ENCODE measurements around the gene CCDC127. TPM values are rescaled to one million over a fixed set of nuclear protein-coding genes. Genes with fewer than 3 reads are reported as not detected.

CCDC127 gene
- total and polyA plus RNA-seq, 9 donors, result 2.5 to 9.9 (median 6.0) TPM

DNA sequence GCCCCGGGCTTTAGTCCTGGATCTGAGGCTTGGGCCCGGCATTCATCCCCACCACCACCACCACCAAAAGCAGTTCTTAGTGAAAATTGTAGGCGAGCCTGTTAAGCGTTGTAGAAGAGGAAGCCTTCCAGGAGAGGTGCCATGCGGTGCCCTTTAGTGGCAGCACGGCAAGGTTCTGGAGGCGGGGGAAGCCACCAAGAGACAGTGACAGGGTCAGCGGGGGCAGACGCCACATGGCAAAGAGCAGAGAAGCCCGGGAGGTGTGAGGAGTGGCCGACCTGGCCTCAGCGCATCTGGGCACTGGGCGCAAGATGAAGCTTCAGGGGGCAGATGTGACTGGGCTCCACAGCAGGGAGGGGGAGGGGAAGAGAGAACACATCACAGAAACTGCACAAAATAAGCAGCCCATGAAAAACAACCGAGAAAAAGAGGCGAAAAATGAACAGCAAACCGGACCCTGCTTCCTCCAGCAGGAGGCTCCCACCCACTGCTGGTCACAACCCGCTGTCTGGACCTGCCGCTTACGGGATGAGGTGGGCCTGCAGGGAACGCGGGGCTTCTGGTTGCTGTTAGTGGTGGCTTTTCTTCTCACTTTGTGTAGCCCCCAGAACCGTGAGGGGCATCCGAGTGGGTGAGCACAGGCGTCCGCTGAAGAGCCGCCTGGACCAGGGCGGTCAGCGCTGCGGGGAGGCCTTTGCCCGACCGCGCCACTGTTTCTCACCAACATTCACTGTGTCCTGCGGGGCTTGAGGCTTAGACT is 22.4 kb downstream of the CCDC127 start:
- WGBS, 3 donors, result 79 to 86% (median 80%) methylated on average over 33 of the region's 33 CpGs
- intact Hi-C loops (cut with DNase I), result no loop called here
- H3K27ac ChIP-seq, result no peak overlapping the region
- H3K4me3 ChIP-seq, result no peak overlapping the region
- no peaks in the 10 kb centered on the region for H3K27me3 ChIP-seq
- TF ChIP-seq EP300 (IDR thresholded peaks at IDR 0.05), result no peak
- TF ChIP-seq POLR2A (IDR thresholded peaks at IDR 0.05), result no peak
- TF ChIP-seq, protein P1, sequence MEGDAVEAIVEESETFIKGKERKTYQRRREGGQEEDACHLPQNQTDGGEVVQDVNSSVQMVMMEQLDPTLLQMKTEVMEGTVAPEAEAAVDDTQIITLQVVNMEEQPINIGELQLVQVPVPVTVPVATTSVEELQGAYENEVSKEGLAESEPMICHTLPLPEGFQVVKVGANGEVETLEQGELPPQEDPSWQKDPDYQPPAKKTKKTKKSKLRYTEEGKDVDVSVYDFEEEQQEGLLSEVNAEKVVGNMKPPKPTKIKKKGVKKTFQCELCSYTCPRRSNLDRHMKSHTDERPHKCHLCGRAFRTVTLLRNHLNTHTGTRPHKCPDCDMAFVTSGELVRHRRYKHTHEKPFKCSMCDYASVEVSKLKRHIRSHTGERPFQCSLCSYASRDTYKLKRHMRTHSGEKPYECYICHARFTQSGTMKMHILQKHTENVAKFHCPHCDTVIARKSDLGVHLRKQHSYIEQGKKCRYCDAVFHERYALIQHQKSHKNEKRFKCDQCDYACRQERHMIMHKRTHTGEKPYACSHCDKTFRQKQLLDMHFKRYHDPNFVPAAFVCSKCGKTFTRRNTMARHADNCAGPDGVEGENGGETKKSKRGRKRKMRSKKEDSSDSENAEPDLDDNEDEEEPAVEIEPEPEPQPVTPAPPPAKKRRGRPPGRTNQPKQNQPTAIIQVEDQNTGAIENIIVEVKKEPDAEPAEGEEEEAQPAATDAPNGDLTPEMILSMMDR (IDR thresholded peaks at IDR 0.05), result no peak
- DNase-seq, result peak in 1 of 5 donors; percentile 17
- H3K36me3 ChIP-seq, result no peaks in the 10 kb centered on the region
- no peaks in the 10 kb centered on the region for H3K9me3 ChIP-seq
- H3K4me1 ChIP-seq (ENCODE audit: insufficient read depth), result peaks cover 5% of the 10 kb centered on the region

DNA sequence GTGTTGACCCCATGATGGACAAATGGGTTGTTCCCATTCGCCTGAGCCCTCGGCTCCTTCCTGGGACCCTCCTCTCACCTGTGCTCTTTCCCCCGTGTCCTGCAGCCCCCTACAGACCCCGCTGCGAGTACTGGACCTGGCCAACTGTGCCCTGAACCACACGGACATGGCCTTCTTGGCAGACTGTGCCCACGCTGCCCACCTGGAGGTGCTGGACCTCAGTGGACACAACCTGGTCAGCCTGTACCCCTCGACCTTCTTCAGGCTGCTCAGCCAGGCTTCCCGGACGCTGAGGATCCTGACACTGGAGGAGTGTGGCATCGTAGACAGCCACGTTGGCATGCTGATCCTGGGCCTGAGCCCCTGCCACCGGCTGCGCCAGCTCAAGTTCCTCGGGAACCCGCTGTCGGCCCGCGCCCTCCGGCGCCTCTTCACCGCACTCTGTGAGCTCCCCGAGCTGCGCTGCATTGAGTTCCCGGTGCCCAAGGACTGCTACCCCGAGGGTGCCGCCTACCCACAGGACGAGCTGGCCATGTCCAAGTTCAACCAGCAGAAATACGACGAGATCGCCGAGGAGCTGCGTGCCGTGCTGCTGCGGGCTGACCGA is 23.2 kb downstream of the CCDC127 start:
- Histone ChIP-seq H3K27ac (no peak overlapping the region), H3K4me3 (no peak overlapping the region), H3K4me1 (ENCODE audit: insufficient read depth) (peaks cover 5% of the 10 kb centered on the region), H3K9me3 (no peaks in the 10 kb centered on the region), H3K36me3 (no peaks in the 10 kb centered on the region), H3K27me3 (no peaks in the 10 kb centered on the region)
- WGBS, 3 donors, result 92 to 94% (median 92%) methylated on average over 36 of the region's 36 CpGs
- peak in 1 of 5 donors; percentile 23 for DNase-seq
- TF ChIP-seq EP300 (IDR thresholded peaks at IDR 0.05) (no peak), POLR2A (IDR thresholded peaks at IDR 0.05) (no peak)
- TF ChIP-seq, protein P1 (IDR thresholded peaks at IDR 0.05), result no peak
- intact Hi-C loops (cut with DNase I), result no loop called here

DNA sequence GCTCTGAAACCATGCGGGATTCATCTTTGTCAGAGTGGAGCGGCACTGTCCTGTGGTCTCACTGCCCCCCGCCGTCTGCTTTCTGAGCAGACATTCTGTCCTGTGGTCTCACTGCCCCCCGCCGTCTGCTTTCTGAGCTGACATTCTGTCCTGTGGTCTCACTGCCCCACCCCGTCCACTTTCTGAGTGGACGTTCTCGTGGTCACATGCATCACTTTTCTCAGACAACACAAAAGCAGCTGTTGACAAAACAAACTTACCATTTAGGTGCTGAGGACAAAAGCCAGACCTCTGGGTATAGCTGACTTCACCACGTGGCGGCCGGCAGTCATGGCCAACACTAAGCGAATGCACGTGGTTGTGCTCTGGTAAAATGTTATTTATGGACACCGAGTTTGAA is 23.9 kb downstream of the CCDC127 start:
- no peak overlapping the region for H3K27ac ChIP-seq
- intact Hi-C loops (cut with DNase I), result no loop called here
- no peaks in the 10 kb centered on the region for H3K27me3 ChIP-seq
- TF ChIP-seq, protein P1 (IDR thresholded peaks at IDR 0.05), result no peak
- TF ChIP-seq EP300 (IDR thresholded peaks at IDR 0.05) (no peak), POLR2A (IDR thresholded peaks at IDR 0.05) (no peak)
- H3K36me3 ChIP-seq, result no peaks in the 10 kb centered on the region
- 82 to 88% (median 88%) methylated on average over 15 of the region's 15 CpGs for WGBS, 3 donors
- no peaks in the 10 kb centered on the region for H3K9me3 ChIP-seq
- DNase-seq, result no peak
- no peak overlapping the region for H3K4me3 ChIP-seq
- H3K4me1 ChIP-seq (ENCODE audit: insufficient read depth), result peaks cover 5% of the 10 kb centered on the region

DNA sequence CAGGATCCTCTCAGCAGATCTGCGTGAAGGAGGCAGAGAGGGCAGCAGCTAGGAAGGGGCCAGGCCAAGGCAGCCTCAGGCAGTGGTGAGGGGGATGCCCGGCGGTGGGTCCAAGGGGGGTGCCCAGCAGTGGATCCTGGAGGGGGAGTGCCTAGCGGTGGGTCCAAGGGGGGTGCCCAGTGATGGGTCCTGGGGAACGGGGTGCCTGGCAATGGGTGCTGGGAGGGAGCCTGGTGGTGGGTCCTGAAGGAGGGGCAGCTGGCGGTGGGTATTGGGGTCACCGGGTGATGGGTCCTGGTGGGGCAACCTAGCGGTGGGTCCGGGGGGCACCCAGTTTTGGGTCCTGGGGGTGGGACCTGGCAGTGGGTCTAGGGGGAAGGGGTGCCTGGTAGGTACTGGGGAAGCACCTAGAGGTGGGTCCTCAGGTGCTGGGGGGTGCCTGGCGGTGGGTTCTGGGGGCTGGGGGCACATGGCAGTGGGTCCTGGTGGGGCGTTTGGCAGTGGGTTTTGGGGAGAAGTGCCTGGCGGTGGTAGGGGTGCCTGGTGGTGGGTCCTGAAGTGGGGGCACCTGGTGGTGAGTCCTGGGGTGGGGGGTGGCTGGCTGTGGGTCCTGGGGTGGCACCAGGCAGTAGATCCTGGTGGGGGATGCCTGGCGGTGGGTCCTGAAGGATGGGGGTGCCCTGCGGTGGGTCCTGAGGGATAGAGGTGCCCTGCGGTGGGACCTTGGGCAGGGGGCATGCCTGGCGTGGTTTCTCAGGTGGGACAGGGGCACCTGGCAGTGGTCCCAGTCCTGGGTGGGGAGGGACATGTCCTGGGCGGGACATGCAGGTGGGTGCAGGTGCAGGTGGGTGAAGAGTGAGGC is 24.8 kb downstream of the CCDC127 start:
- intact Hi-C loops (cut with DNase I), result no loop called here
- H3K36me3 ChIP-seq, result no peaks in the 10 kb centered on the region
- H3K4me1 ChIP-seq (ENCODE audit: insufficient read depth), result peaks cover 6% of the 10 kb centered on the region
- DNase-seq, result peak in 3 of 5 donors; percentile 21 to 40 (median 28)
- H3K27me3 ChIP-seq, result no peaks in the 10 kb centered on the region
- H3K27ac ChIP-seq, result no peak overlapping the region
- H3K4me3 ChIP-seq, result no peak overlapping the region
- TF ChIP-seq EP300 (IDR thresholded peaks at IDR 0.05) (no peak), POLR2A (IDR thresholded peaks at IDR 0.05) (no peak)
- TF ChIP-seq, protein P1 (IDR thresholded peaks at IDR 0.05), result no peak
- WGBS, 3 donors, result 86 to 89% (median 87%) methylated on average over 14 to 17 of the region's 17 CpGs
- H3K9me3 ChIP-seq, result no peaks in the 10 kb centered on the region
